K562 (cell line): ENCODE data around the gene FADS1. TPM values are rescaled to one million over a fixed set of nuclear protein-coding genes. Genes with fewer than 3 reads are reported as not detected.

Source experiments
- BHLHE40 ChIP-seq: IDR thresholded peaks from 2 replicates; pipeline ENCODE4 v1.6.1; 2011; ENCODE audit warnings: low read length, improper control_type of control experiment
- NR2F6 ChIP-seq: fragments of 450-650 bp; formaldehyde crosslinking; IDR thresholded peaks from 2 replicates; pipeline ENCODE4 v1.4.0; 2020; ENCODE audit warnings: mild to moderate bottlenecking
- ZNF311 ChIP-seq: fragments of 250-450 bp; sonication (Bioruptor Pico); IDR thresholded peaks from 2 replicates; pipeline ENCODE4 v1.4.0; 2020; ENCODE audit warnings: mild to moderate bottlenecking, moderate library complexity
- ZNF445 ChIP-seq: fragments of 250-450 bp; sonication (Bioruptor Pico); IDR thresholded peaks from 2 replicates; pipeline ENCODE4 v1.4.0; 2020; ENCODE audit warnings: low read depth, mild to moderate bottlenecking, moderate library complexity
- polyA plus RNA-seq, 8 experiments: library from polyadenylated mRNA; depleted of rRNA in 4 of 8; stranded (reverse) in 5 of 8; unstranded in 3 of 8; fragments of >200 nt; fragmentation: Nextera tagmentation in 2 of 8; fragmentation: Illumina TruSeq in 1 of 8; extraction: Ambion mirVana in 2 of 8; extraction: Trizol in 1 of 8; gene quantifications; 2 replicates each; pipeline versions ENCODE4 v1.2.1 to v1.2.3, GENCODE V29; 2011 to 2014; ENCODE audit warnings: inconsistent platforms in 1 of 8, missing spikeins in 1 of 8
- total RNA-seq, 7 experiments: library from RNA; depleted of rRNA in 6 of 7; stranded (reverse); fragments of >200 nt in 6 of 7; fragmentation: Illumina TruSeq in 2 of 7; extraction: Trizol in 2 of 7; gene quantifications; 2 replicates each; pipeline versions ENCODE4 v1.2.1 to v1.2.3, GENCODE V29; 2011 to 2021; ENCODE audit warnings: low replicate concordance in 1 of 7
- TF ChIP-seq, protein P1 (sequence below): fragments of 200-400 bp; formaldehyde crosslinking; IDR thresholded peaks from 2 replicates; pipeline ENCODE4 v1.6.1; 2017; ENCODE audit warnings: mild to moderate bottlenecking, low read depth, low read length, moderate library complexity
- TF ChIP-seq, protein P2 (sequence below): fragments of 450-650 bp; IDR thresholded peaks from 2 replicates; pipeline ENCODE4 v1.6.1; 2016; ENCODE audit warnings: mild to moderate bottlenecking, moderate library complexity

Gene FADS1
- total and polyA plus RNA-seq, 9 of the 15 experiments (the other 6 are each of a cell fraction or from before 2014, with no cell fraction given) = 110 to 864 (median 364) TPM

DNA sequence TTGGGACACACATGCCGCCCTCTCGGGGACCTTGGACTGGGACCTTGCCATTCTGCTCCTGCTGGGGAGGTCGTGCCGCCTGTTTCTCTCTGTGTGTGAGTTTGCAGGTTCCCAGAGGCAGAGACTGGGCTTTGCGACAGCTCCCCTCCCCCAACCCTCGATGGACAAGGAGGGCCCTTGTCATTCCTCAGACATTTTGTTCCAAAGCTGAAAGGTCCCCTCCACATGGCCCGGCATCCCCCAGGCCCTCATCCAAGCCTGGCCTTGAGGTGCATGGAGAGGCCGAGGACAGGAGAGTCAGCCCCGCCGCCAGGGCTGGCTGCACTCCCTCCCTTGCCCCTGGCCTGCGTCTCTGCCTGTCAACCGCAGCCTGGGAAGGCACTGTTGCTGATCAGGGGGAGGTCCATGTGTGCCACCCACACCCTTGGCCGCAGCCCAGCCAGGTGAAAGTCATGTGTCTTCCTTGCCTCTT is 36.9 kb upstream of the FADS1 start (continued):
- TF ChIP-seq ZNF311 (CRISPR knock-in tag) (no peak), BHLHE40 (no peak), NR2F6 (CRISPR knock-in tag) (no peak), ZNF445 (CRISPR knock-in tag) (no peak)
- TF ChIP-seq, protein P1, sequence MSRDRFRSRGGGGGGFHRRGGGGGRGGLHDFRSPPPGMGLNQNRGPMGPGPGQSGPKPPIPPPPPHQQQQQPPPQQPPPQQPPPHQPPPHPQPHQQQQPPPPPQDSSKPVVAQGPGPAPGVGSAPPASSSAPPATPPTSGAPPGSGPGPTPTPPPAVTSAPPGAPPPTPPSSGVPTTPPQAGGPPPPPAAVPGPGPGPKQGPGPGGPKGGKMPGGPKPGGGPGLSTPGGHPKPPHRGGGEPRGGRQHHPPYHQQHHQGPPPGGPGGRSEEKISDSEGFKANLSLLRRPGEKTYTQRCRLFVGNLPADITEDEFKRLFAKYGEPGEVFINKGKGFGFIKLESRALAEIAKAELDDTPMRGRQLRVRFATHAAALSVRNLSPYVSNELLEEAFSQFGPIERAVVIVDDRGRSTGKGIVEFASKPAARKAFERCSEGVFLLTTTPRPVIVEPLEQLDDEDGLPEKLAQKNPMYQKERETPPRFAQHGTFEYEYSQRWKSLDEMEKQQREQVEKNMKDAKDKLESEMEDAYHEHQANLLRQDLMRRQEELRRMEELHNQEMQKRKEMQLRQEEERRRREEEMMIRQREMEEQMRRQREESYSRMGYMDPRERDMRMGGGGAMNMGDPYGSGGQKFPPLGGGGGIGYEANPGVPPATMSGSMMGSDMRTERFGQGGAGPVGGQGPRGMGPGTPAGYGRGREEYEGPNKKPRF = no peak
- TF ChIP-seq, protein P2, sequence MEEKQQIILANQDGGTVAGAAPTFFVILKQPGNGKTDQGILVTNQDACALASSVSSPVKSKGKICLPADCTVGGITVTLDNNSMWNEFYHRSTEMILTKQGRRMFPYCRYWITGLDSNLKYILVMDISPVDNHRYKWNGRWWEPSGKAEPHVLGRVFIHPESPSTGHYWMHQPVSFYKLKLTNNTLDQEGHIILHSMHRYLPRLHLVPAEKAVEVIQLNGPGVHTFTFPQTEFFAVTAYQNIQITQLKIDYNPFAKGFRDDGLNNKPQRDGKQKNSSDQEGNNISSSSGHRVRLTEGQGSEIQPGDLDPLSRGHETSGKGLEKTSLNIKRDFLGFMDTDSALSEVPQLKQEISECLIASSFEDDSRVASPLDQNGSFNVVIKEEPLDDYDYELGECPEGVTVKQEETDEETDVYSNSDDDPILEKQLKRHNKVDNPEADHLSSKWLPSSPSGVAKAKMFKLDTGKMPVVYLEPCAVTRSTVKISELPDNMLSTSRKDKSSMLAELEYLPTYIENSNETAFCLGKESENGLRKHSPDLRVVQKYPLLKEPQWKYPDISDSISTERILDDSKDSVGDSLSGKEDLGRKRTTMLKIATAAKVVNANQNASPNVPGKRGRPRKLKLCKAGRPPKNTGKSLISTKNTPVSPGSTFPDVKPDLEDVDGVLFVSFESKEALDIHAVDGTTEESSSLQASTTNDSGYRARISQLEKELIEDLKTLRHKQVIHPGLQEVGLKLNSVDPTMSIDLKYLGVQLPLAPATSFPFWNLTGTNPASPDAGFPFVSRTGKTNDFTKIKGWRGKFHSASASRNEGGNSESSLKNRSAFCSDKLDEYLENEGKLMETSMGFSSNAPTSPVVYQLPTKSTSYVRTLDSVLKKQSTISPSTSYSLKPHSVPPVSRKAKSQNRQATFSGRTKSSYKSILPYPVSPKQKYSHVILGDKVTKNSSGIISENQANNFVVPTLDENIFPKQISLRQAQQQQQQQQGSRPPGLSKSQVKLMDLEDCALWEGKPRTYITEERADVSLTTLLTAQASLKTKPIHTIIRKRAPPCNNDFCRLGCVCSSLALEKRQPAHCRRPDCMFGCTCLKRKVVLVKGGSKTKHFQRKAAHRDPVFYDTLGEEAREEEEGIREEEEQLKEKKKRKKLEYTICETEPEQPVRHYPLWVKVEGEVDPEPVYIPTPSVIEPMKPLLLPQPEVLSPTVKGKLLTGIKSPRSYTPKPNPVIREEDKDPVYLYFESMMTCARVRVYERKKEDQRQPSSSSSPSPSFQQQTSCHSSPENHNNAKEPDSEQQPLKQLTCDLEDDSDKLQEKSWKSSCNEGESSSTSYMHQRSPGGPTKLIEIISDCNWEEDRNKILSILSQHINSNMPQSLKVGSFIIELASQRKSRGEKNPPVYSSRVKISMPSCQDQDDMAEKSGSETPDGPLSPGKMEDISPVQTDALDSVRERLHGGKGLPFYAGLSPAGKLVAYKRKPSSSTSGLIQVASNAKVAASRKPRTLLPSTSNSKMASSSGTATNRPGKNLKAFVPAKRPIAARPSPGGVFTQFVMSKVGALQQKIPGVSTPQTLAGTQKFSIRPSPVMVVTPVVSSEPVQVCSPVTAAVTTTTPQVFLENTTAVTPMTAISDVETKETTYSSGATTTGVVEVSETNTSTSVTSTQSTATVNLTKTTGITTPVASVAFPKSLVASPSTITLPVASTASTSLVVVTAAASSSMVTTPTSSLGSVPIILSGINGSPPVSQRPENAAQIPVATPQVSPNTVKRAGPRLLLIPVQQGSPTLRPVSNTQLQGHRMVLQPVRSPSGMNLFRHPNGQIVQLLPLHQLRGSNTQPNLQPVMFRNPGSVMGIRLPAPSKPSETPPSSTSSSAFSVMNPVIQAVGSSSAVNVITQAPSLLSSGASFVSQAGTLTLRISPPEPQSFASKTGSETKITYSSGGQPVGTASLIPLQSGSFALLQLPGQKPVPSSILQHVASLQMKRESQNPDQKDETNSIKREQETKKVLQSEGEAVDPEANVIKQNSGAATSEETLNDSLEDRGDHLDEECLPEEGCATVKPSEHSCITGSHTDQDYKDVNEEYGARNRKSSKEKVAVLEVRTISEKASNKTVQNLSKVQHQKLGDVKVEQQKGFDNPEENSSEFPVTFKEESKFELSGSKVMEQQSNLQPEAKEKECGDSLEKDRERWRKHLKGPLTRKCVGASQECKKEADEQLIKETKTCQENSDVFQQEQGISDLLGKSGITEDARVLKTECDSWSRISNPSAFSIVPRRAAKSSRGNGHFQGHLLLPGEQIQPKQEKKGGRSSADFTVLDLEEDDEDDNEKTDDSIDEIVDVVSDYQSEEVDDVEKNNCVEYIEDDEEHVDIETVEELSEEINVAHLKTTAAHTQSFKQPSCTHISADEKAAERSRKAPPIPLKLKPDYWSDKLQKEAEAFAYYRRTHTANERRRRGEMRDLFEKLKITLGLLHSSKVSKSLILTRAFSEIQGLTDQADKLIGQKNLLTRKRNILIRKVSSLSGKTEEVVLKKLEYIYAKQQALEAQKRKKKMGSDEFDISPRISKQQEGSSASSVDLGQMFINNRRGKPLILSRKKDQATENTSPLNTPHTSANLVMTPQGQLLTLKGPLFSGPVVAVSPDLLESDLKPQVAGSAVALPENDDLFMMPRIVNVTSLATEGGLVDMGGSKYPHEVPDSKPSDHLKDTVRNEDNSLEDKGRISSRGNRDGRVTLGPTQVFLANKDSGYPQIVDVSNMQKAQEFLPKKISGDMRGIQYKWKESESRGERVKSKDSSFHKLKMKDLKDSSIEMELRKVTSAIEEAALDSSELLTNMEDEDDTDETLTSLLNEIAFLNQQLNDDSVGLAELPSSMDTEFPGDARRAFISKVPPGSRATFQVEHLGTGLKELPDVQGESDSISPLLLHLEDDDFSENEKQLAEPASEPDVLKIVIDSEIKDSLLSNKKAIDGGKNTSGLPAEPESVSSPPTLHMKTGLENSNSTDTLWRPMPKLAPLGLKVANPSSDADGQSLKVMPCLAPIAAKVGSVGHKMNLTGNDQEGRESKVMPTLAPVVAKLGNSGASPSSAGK = no peak
